Effector memory CD8-positive, alpha-beta T cell (primary cell): Measurements from ENCODE around the gene SMYD3.
"Not testable (repeated sequence)": the region's sequence is repeated elsewhere in the genome, so short reads cannot be mapped to it uniquely, and the experiment has no call there.

Experiments
- ATAC-seq: fragments of 150-1000 bp; cut with Tn5 transposase; replicated peaks from 2 replicates; pipeline ENCODE4 v1.10.0; 2021; ENCODE audit warnings: mild to moderate bottlenecking, moderate library complexity
- DNase-seq, 3 experiments: peaks; one replicate each; pipeline ENCODE4 v3.0.0; 2021
- H3K27ac Mint-ChIP-seq, 2 donors: one replicate each; pipeline ENCODE4 v1.8.0; 2022; ENCODE audit warnings: mild to moderate bottlenecking in 2 of 2, mixed read lengths in 2 of 2, moderate library complexity in 2 of 2
- H3K27me3 Mint-ChIP-seq, 2 donors: one replicate each; pipeline ENCODE4 v1.8.0; 2022; ENCODE audit warnings: mixed read lengths in 2 of 2
- H3K36me3 Mint-ChIP-seq: one replicate; pipeline ENCODE4 v1.8.0; 2022; ENCODE audit warnings: mild to moderate bottlenecking, moderate library complexity, mixed read lengths; ENCODE audit not compliant: insufficient read depth
- H3K4me1 Mint-ChIP-seq, 2 donors: one replicate each; pipeline ENCODE4 v1.8.0; 2022; ENCODE audit warnings: low read depth in 2 of 2, mixed read lengths in 2 of 2
- H3K4me3 Mint-ChIP-seq, 2 donors: one replicate each; pipeline ENCODE4 v1.8.0; 2022; ENCODE audit warnings: mild to moderate bottlenecking in 2 of 2, mixed read lengths in 2 of 2, moderate library complexity in 2 of 2
- H3K9me3 Mint-ChIP-seq, 2 donors: one replicate each; pipeline ENCODE4 v1.8.0; 2022; ENCODE audit warnings: mixed read lengths in 2 of 2

The SMYD3 gene

DNA sequence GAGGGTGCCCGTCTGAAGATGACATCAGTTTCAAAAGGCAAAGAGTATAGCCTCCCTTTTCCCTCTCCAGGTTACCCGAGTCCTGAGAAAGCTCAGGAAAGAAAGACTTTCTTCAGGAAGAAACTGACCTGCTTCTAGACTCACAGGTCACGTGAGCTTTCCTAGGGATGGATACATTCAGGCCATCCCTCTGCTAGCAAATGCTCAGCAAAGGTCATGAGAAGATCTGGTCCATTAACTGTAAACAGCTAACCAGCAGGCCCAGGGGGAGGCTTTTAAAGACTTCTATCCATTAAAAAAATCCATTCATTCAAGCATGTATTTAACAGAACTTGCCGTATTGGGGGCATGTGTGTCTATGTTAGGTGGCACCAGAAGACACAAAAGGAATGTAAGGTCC is 746.8 kb downstream of the SMYD3 start:
- no peaks in the 10 kb centered on the region for H3K27me3 Mint-ChIP-seq
- no peak overlapping the region for H3K4me3 Mint-ChIP-seq
- H3K36me3 Mint-ChIP-seq, result peaks cover 2% of the 10 kb centered on the region
- ATAC-seq (no peak), DNase-seq (no peak)
- peaks cover 2 to 9% of the 10 kb centered on the region in 2 donors for H3K9me3 Mint-ChIP-seq
- H3K27ac Mint-ChIP-seq, result no peak overlapping the region
- no peaks in the 10 kb centered on the region for H3K4me1 Mint-ChIP-seq

DNA sequence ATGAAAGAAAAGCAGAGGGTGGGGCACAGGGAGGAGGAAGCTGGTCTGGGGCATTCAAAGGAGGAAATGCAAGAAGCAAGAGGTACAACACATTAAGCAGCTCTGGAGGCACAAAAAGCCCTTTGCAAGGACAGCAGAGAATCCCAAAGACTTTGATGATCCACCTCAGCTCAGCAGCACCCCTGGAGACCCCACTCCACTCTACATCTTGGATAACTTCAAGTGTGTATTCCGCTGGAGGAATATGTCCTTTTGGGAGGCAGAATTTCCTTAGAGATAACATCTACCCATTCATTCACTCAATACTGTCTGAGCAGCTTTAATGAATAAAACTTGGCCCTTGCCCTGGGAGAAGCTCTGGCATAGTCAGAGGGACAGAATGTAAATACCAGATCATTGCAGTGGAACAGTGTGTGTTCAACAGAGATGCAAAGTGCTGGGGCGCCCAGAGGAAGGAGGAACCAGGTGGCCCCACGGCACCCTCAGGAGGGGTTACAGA is 752.6 kb downstream of the SMYD3 start:
- Mint-ChIP-seq H3K4me1 (no peaks in the 10 kb centered on the region), H3K9me3 (peaks cover 2 to 6% of the 10 kb centered on the region in 2 donors), H3K27ac (no peak overlapping the region), H3K36me3 (peaks cover 4% of the 10 kb centered on the region), H3K27me3 (no peaks in the 10 kb centered on the region), H3K4me3 (no peak overlapping the region)
- ATAC-seq (no peak), DNase-seq (no peak)

DNA sequence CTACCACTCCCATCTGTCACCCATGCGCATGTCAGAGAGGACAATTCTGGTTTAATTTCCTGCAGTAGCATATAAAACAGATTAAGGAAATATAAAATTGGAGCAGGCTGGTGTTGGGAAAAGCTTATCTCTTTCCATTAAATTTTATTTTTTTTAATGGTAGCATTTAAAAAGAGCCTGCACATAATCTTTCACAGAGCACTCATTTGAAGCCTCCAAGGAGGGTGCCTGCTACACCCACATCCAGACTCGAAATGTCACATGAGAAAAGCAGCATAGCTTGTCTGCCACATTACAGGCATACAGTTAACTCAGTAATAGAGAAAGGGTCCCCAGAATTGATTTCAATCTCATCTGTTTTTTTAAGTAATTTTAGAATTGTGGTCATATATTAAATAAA is 753.3 kb downstream of the SMYD3 start:
- no peak overlapping the region for H3K4me3 Mint-ChIP-seq
- no peak overlapping the region for H3K27ac Mint-ChIP-seq
- DNase-seq (no peak), ATAC-seq (no peak)
- H3K36me3 Mint-ChIP-seq, result peaks cover 3% of the 10 kb centered on the region
- H3K4me1 Mint-ChIP-seq, result no peaks in the 10 kb centered on the region
- H3K27me3 Mint-ChIP-seq, result no peaks in the 10 kb centered on the region
- H3K9me3 Mint-ChIP-seq, result peaks cover 2 to 6% of the 10 kb centered on the region in 2 donors

DNA sequence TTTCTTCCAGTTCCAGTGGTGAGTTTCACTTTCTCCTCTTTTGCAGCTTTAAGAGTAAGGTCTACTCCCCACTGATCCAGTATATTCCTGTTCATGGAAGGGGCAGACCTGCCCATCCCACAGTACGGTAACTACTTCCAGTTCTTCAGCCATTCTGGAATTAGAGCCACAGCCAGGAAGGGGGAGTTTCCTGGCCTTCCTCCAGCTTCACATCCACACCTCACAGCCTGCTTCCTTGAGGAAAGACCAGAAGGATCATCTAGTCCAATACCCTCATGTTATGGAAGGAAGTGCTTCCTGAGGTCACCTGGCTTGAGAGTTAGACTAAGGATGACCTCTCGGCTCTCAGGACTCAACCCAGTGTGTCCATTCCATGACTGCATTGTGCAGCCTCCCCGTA is 754.5 kb downstream of the SMYD3 start:
- ATAC-seq (no peak), DNase-seq (no peak)
- H3K9me3 Mint-ChIP-seq, result peaks cover 0 to 6% of the 10 kb centered on the region in 2 donors
- H3K4me3 Mint-ChIP-seq, result no peak overlapping the region
- H3K36me3 Mint-ChIP-seq, result peaks cover 3% of the 10 kb centered on the region
- no peaks in the 10 kb centered on the region for H3K27me3 Mint-ChIP-seq
- no peak overlapping the region for H3K27ac Mint-ChIP-seq
- no peaks in the 10 kb centered on the region for H3K4me1 Mint-ChIP-seq

DNA sequence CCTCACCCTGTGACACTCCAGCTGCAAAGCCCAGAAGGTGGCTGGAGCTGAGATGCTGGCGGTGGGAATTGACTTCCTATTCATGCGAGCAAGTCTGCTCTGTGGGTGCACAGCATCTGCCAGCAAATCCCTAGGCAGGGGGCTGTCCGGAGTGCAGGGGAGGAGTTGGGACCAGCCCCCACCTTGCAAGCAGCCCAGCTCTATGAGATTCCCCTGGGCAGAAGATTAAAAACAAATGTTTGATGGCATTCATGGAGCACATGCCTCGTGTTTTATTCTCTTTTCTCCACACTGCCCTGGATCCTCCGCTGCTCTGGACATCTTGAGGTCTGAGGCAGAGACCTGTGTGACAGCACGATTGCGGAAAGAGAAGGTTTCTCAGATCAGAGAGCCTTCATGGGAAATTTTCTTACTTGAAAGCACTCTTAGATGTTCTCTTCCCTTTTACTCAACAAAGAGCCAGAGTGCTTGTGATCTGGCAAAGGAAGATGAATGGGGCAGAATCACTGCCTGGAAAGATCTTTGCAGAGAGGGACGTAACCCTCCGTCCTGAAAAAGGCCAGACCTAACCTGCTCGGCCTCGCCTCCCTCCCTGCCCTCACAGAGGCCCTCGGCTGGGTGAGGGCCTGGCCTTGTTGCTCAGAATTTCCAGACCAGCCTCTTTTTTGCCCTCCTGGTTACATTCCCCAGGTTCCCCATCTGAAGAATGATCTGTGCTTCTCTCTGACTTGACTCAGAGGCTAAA is 755.2 kb downstream of the SMYD3 start:
- H3K27me3 Mint-ChIP-seq, result no peaks in the 10 kb centered on the region
- ATAC-seq, result no peak
- H3K4me1 Mint-ChIP-seq, result no peaks in the 10 kb centered on the region
- DNase-seq, result no peak
- peaks cover 0 to 6% of the 10 kb centered on the region in 2 donors for H3K9me3 Mint-ChIP-seq
- no peak overlapping the region for H3K4me3 Mint-ChIP-seq
- peaks cover 3% of the 10 kb centered on the region for H3K36me3 Mint-ChIP-seq
- peak overlapping the region in 1 of 2 donors; percentile 60 for H3K27ac Mint-ChIP-seq

DNA sequence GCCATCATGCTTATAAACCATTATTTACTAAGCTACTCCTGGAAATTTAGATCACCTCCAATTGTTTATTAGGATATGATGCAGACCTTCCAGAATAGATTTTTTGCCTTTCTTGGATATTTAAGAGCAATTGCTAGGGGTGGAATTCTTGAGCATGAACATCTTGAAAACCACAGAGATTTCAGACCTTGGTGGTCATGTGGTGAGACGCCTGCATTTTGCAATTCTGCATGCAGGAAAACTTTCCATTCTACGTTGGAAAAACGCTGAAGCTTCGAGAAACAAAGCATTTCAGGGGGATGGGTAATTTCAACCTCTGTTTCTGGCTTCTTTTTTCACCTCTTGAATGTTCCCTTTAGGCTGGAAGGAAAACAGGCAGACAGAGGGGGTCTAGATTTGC is 756.0 kb downstream of the SMYD3 start:
- H3K9me3 Mint-ChIP-seq, result peaks cover 0 to 6% of the 10 kb centered on the region in 2 donors
- peaks cover 3% of the 10 kb centered on the region for H3K36me3 Mint-ChIP-seq
- H3K4me3 Mint-ChIP-seq, result no peak overlapping the region
- H3K27ac Mint-ChIP-seq, result peak overlapping the region in 1 of 2 donors; percentile 60
- ATAC-seq (no peak), DNase-seq (no peak)
- no peaks in the 10 kb centered on the region for H3K27me3 Mint-ChIP-seq
- H3K4me1 Mint-ChIP-seq, result no peaks in the 10 kb centered on the region

DNA sequence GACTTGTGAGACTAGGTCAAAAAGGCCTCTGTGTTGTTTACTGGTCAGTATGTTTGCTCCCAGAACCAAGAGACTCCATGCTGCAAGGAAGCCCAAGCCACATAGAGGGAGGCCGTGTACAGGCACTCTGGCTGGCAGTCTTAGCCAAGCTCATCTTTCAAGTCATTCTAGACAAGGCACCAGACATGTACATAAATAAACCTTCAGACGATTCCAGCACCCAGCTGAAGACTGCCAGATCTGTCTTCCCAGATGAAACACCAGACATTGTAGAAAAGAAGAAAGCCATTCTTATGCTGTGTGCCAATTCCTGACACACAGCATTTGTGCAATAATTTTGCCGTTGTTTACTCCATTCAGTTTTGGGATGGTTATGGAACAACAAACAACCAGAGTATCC is 756.8 kb downstream of the SMYD3 start:
- no peak for ATAC-seq
- Mint-ChIP-seq H3K4me1 (no peaks in the 10 kb centered on the region), H3K27me3 (no peaks in the 10 kb centered on the region), H3K36me3 (peaks cover 3% of the 10 kb centered on the region), H3K9me3 (peaks cover 0 to 6% of the 10 kb centered on the region in 2 donors), H3K27ac (no peak overlapping the region), H3K4me3 (no peak overlapping the region)
- DNase-seq, result no peak

DNA sequence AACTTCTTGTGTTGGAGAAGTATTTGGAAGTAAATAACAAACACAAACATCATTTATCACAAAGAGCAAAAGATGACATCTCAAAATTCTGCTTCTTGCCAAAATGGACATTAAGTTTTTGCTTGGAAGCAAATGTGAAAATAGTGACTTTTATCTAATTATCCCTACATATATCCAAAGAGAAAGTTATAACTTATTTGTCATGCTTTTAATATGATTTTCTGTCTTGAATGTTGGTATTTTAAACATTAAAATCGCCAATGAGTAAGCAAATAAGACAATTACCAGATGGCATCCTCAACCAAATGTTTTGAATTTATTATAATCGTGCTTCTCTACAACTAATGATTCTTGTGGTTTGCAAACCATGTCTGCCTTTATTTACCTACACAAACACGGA is 758.0 kb downstream of the SMYD3 start:
- ATAC-seq, result no peak

DNA sequence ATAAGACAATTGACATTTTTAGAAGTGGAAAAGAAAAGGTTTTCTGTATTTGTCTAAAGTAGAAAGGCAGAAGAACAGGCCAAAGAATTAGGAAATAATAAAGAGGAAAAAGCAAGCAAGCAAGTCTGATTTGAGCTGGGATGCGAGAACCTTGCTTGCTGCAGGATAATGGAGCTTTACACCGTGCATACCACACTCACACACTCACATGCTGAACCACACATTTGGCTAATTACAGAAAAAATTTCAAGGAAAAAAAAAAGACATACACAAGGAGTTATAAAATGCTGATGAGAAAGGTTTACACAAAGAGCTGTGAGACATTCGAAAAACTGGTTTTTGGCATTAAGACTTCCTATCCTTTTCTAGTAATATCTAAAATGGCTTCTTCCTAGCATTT is 758.4 kb downstream of the SMYD3 start:
- Mint-ChIP-seq H3K4me3 (no peak overlapping the region), H3K4me1 (no peaks in the 10 kb centered on the region), H3K27ac (no peak overlapping the region), H3K27me3 (no peaks in the 10 kb centered on the region), H3K9me3 (peaks cover 1 to 6% of the 10 kb centered on the region in 2 donors), H3K36me3 (peaks cover 3% of the 10 kb centered on the region)
- no peak for DNase-seq
- ATAC-seq, result no peak

More for the DNA sequence above, 758.0 kb downstream of the SMYD3 start:
- no peaks in the 10 kb centered on the region for H3K4me1 Mint-ChIP-seq
- H3K9me3 Mint-ChIP-seq, result peaks cover 1 to 6% of the 10 kb centered on the region in 2 donors
- no peak overlapping the region for H3K4me3 Mint-ChIP-seq
- H3K27me3 Mint-ChIP-seq, result no peaks in the 10 kb centered on the region
- H3K36me3 Mint-ChIP-seq, result peaks cover 3% of the 10 kb centered on the region
- DNase-seq, result no peak
- no peak overlapping the region for H3K27ac Mint-ChIP-seq

DNA sequence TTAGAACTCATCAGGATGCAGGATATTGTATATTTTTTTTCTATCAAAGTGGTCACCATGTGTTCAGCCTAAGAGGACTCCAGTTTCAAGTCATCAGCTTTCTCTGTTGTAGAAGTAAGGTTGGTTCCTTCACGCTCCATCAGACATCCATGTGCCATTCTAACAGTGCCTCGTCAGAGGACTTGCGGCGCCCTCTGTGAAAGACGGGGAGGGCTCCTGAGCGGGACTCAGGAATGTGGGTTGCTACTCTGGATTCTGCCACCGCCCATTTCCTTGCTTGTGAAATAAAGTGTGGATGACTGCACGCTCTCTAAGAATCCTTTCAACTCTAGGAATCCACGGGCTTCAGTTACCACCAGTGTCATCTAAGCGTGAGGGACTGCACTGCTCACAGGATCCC is 758.8 kb downstream of the SMYD3 start:
- Mint-ChIP-seq H3K36me3 (peaks cover 3% of the 10 kb centered on the region), H3K27ac (no peak overlapping the region), H3K4me3 (no peak overlapping the region), H3K27me3 (no peaks in the 10 kb centered on the region), H3K9me3 (peaks cover 1 to 6% of the 10 kb centered on the region in 2 donors), H3K4me1 (no peaks in the 10 kb centered on the region)
- ATAC-seq, result no peak
- DNase-seq, result no peak

DNA sequence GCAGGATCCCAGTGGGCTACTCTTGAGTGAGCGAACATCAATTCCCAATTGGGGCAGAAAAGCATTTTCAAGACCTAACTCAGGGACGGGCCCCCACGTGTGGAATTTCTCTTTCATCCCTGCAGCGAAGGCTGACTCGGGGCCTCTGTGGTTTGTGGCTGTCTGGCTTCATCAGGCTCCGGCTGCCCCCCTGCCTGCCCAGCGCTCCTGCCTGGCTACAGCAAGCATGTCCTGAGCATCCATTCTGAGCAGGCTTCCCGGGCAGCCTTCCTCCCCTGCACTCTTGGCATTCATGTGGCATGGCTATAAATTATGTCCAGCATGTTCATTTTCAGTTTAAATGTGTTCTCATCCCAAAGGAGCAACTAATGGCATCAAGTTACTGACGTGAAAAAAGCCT is 764.2 kb downstream of the SMYD3 start:
- ATAC-seq (no peak), DNase-seq (no peak)
- Mint-ChIP-seq H3K36me3 (no peaks in the 10 kb centered on the region), H3K4me1 (no peaks in the 10 kb centered on the region), H3K27me3 (no peaks in the 10 kb centered on the region), H3K4me3 (no peak overlapping the region), H3K9me3 (peaks cover 1 to 7% of the 10 kb centered on the region in 2 donors), H3K27ac (no peak overlapping the region)

DNA sequence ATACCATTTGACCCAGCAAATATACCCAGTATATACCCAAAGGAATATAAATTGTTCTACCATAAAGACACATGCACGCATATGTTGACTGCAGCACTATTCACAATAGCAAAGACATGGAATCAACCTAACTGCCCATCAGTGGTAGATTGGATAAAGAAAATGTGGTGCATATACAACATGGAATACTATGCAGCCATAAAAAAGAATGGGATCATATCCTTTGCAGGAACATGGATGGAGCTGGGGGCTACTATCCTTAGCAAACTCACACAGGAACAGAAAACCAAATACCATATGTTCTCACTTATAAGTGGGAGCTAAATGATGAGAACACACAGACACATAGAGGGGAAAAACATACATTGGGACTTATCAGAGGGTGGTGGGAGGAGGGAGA is 766.7 kb downstream of the SMYD3 start:
- H3K4me1 Mint-ChIP-seq, ATAC-seq, H3K36me3 Mint-ChIP-seq: not testable (repeated sequence)

DNA sequence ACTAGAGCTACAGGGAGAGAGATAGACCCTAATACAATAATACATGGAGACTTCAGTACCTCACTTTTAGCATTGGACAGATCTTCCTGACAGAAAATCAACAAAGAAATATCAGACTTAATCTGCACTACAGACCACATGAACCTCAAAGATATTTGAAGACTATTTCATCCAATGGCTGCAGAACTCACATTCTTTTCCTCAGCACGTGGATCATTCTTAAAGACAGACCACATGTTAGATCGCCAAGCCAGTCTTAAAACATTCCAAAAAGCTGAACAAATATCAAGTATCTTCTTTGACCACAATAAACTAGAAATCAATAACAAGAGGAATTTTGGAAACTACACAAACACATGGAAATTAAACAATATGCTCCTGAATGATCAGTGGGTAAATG is 776.3 kb downstream of the SMYD3 start:
- Mint-ChIP-seq H3K27me3 (peaks cover 0 to 9% of the 10 kb centered on the region in 2 donors), H3K27ac (no peak overlapping the region), H3K4me3 (no peak overlapping the region), H3K36me3 (no peaks in the 10 kb centered on the region), H3K4me1 (no peaks in the 10 kb centered on the region), H3K9me3 (peaks cover 9 to 27% of the 10 kb centered on the region in 2 donors)
- DNase-seq, result no peak
- ATAC-seq, result no peak

More for the DNA sequence above, 766.7 kb downstream of the SMYD3 start:
- H3K27me3 Mint-ChIP-seq, H3K27ac Mint-ChIP-seq, DNase-seq, H3K4me3 Mint-ChIP-seq, H3K9me3 Mint-ChIP-seq: not testable (repeated sequence)

DNA sequence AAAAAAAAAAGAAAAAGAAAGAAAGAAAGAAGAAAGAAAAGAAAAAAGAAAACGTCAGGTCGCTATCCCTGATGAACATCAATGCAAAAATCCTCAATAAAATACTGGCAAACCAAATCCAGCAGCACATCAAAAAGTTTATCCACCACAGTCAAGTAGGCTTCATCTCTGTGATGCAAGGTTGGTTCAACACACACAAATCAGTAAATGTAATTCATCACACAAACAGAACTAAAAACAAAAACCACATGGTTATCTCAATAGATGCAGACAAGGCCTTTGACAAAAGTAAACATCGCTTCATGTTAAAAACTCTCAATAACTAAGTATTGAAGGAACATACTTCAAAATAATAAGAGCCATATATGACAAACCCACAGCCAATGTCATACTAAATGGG is 779.0 kb downstream of the SMYD3 start:
- H3K27ac Mint-ChIP-seq, H3K4me1 Mint-ChIP-seq, ATAC-seq, H3K27me3 Mint-ChIP-seq, H3K4me3 Mint-ChIP-seq, H3K36me3 Mint-ChIP-seq, DNase-seq: not testable (repeated sequence)
- H3K9me3 Mint-ChIP-seq, result peaks cover 7 to 42% of the 10 kb centered on the region in 2 donors
